Hematopoietic multipotent progenitor cell treated with erythropoietin and hydrocortisone succinate and interleukin-3 and kit ligand, for 4 days (in vitro differentiated cells): Measurements from ENCODE around the gene HDHD5.
A peak's percentile ranks its signal among the peaks of the same experiment; 100 is the strongest.

Source experiments
- DNase-seq: peaks from one replicate; pipeline ENCODE4 v3.0.0-alpha.2; 2015

The HDHD5 gene

DNA sequence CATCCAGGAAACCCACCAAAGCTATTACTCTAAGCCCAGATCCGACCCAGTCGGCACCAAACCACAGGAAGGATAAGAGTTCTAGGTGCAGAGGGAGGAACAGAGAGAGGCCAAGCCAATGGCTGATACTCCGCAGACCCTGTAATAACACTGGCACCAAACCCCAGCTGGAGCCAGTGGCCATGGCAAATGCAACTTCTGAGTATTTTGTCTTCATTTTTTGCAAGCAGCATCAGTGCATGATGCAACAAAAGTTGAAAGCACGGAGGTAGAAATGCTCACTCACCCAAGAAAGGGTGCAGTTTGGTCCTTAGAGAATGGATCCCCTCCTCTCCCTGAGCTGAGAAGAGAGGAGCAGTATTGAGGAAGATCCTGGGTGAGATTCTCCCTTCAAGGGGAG lies 40.7 kb downstream of the HDHD5 start:
- no peak for DNase-seq

DNA sequence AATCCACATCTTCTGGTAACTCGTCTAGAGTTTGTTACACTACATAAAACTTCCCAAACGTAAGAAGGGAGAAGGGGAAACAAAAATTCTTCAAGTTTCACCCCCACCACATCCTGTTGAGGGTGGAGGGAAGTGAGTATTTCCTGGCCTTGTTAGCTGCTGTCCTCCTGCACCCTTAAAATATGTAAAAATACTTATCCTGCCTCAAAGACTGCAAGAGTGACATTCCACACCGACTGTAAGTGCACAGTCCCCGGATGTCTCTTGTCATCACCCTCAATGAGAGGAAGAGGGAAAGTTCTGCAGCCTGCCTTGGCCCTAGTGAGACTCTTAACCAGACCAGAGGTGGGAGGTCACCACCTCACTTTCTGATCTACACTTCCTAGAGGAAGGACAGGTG lies 41.2 kb downstream of the HDHD5 start:
- no peak for DNase-seq

GRCh38 chr22:17117400-17117799 lies 41.7 kb downstream of the HDHD5 start:
- DNase-seq = no peak

DNA sequence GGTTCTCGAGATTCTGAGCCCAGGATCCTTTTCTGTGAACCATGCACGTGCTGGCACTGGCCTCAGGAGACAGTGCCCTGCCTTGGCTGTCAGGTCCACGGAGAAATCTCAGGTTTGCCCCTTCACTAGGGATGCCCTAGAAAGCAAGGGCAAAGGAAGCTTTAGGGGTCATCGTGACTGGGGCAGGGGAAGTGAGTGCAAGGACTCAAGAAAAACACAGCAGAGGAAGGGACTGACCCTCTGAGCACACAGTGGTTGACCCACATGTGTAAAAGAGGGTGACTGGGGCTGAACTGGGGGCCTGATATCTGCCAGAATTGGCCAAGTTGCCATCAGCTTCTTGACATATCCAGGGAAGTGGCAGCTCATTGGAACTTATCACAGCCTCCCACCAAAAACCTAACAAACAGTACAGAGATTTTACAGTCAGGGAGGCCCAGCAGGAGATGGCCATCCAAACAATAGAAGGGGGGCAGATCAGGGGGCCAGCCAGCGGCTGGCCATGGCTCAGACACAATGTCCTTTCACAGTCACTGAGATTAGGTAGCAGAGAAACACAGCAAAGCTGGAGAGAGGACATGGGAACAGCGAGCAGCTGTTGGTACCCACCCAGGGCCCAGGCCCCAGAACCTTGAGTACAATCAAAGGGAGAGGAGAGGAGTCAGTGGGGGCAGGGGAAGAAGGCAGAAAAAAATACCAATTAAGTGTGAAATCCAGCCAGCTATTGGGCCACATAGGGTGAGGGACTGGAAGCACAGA lies 42.3 kb downstream of the HDHD5 start:
- DNase-seq = no peak

- DNase-seq = peak; percentile 34
Observed at GRCh38 chr22:17115945-17116565, 43.0 kb downstream of the HDHD5 start.

DNA sequence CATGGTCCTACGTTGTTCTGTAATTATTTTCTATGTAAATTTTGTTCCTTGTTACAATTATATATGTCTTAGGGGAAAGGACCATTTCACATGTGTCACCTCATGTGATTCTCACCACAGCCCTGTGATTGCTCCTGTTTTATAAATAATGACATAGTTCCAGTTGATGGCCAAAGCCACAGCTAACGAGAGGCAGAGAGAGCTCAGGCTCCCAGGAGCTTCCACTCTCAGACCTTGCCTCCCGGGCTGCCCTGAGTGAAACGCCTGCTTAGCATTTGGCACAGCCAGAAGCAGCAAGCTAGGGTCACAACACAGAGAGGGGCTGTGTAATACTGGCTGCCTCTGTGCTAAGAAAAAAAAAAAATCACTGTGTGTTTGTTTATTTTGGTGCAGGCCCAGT lies 43.8 kb downstream of the HDHD5 start:
- DNase-seq = no peak

DNA sequence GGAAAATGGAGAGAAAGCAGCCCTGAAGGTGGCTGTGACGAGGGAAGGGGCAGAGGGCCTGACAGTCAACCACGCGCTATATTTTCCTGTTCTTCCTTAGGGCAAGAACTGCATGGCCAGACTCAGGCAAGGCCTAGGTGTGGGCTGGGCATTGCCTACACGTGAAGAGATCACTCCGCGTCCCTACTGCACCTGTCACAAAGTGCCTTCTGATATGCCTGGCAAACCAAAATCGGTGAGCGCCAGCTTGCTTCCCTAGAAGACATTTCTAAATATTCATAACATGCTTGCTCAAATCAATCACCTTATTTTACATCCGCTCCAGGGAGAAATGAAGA lies 44.2 kb downstream of the HDHD5 start:
- DNase-seq = no peak

DNA sequence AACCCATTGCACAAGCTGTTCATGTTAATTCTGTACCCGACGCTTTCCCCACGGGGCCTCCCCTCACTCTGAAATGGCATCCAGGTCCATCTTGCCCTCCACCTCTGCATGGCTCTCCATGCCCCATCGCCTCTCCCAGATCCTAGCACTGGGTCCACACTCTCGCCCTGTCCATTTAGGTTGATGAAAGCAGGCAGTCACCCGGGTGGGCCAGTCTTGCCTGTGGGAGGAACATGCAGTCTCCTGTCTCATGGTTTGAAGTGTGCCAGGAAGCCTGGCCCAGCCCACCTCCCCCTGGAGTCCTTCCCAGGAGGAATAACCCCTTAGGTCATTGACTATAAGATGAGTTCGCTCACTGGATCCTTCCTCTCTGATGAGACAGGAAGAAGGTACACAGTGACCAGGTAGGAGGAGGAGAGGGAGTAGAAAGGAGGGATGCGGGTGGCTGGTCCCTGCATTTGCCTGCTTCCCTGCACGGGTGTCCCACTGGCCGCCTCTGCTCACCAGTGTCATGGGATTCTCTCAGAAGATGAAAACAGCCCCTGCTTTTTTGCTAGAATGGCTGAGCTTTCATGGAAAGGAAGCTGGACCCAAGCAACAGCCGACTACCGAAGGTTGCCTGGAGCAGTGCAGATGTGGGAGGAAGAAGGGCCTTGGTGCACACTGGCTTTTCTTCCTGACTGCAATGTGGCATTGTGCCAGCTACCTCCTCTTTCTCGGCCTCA lies 44.7 kb downstream of the HDHD5 start:
- DNase-seq = peak; percentile 30

GRCh38 chr22:17113600-17113999 lies 45.5 kb downstream of the HDHD5 start:
- no peak for DNase-seq

- DNase-seq = no peak
Observed at GRCh38 chr22:17112491-17113042, 46.5 kb downstream of the HDHD5 start.

GRCh38 chr22:17110791-17111550 lies 48.1 kb downstream of the HDHD5 start:
- DNase-seq = no peak

GRCh38 chr22:17109976-17110375 lies 49.1 kb downstream of the HDHD5 start:
- DNase-seq = no peak

DNA sequence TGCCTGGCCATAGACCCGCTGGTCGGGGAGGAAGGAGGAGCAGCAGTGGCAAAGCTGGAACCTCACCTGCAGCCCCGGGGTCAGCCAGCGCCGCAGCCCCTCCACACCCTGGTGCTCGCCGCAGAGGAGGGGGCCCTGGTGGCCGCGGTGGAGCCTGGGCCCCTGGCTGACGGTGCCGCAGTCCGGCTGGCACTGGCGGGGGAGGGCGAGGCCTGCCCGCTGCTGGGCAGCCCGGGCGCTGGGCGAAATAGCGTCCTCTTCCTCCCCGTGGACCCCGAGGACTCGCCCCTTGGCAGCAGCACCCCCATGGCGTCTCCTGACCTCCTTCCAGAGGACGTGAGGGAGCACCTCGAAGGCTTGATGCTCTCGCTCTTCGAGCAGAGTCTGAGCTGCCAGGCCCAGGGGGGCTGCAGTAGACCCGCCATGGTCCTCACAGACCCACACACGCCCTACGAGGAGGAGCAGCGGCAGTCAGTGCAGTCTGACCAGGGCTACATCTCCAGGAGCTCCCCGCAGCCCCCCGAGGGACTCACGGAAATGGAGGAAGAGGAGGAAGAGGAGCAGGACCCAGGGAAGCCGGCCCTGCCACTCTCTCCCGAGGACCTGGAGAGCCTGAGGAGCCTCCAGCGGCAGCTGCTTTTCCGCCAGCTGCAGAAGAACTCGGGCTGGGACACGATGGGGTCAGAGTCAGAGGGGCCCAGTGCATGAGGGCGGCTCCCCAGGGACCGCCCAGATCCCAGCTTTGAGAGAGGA lies 49.8 kb downstream of the HDHD5 start:
- no peak for DNase-seq

GRCh38 chr22:17108256-17109112 lies 50.6 kb downstream of the HDHD5 start:
- no peak for DNase-seq

GRCh38 chr22:17107547-17107810 lies 51.6 kb downstream of the HDHD5 start:
- DNase-seq = no peak

DNA sequence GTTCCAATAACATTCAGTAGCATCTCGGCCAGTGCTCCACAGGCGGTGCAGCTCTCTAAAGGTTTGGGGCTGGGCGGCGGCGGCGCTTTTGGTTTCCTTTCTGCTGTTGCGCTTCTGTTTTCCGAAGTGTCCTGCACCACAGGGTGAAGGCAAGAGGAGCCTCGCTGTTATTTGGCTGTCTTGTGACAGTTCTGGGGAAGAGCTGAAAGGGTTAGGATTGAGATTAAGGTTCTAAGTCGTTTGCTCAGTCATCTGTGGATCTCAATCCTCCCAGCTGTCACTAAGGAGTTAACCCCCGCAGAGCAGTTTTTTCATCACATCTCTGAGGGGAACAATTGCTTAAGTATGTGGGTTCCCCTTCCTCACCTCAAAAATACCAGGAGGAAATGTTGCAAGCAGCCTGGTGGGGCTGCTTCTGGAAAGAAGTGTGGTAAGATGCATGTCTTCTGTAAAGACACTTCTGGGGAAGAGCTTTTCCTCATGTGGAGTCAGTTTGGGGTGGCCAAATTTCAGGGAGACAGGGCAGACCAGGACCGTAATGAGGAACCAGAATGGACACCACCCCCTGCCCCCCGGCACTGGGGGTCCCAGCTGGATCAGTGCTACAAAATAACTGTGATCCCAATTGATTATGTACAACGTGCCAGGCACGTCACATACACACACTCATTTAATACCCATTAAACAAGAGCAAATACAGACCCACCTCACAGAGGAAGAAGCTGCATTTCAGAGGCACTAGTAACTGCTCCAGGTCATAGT lies 52.1 kb downstream of the HDHD5 start:
- peak; percentile 90 for DNase-seq

DNA sequence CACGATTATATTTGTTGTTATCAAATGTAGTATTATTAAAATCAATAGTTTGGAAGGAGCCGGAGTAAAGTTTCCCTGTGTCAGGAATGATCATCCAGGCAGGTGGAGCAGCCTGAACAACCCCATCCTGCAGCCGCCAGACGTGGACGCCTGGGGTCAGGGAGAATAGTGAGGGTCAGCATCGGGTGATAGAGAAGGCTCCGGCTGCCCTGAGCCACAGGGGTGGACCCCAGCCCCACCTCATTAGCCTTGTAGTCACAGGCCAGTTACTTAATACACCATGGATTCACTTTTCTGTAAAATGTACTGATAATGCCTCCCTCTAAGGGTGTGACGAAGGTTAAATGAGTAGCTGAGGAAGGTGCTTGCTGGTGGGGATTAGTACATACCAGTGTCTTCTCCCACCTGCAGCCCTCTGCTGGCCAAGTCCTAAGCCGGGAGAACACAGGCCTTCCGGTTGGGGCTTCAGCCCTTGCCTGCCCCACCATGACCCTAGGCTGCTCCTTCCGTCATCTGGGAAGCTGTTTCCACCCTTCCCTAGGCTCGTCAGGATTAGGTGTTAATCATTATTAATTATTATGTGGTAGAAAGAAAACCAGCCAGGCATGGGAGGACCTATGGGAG lies 52.8 kb downstream of the HDHD5 start:
- DNase-seq = peak; percentile 50

DNA sequence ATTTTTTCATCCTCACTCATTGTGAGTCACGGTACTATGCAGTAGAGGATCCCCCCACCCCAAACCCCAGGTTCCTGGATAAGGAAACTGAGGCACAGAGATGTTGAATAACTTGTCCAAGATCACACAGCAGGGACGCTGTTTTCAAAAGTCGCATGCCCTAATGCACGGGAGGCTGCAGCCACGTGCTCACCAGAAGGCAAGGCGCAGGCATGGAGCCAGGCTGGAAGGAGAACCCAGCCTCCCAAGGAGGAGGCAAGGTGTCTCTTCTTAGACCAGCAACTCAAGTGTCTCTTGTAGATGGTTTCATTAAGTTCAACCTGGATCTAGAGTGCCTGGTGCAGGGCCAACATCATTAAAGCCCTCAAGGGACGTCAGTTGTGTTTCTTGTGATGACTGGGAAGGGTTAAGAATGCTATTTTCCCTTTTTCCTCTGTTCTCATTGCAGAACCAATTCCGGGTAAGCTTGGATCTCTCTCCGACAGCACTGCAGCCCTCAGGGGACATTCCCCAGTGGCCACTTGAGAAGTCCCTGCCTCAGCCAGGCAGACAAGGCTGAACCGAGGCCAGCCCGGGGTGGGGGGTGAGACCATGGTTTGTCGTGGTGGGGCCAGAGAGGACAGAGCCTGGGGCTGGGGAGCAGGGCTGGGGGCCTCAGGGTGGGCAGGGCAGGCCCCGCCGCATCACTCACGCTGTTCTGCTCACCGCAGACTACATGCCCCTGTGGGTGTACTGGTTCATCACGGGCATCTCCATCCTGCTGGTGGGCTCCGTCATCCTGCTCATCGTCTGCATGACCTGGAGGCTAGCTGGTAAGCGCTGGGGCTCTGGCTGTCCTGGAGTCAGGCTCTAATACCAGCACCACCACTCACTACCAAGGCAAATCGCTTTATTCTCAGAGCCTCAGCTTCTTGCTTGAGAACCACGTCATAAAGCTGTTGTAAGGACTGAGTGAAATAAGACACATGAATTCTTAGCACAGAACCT lies 53.6 kb downstream of the HDHD5 start:
- DNase-seq = no peak

DNA sequence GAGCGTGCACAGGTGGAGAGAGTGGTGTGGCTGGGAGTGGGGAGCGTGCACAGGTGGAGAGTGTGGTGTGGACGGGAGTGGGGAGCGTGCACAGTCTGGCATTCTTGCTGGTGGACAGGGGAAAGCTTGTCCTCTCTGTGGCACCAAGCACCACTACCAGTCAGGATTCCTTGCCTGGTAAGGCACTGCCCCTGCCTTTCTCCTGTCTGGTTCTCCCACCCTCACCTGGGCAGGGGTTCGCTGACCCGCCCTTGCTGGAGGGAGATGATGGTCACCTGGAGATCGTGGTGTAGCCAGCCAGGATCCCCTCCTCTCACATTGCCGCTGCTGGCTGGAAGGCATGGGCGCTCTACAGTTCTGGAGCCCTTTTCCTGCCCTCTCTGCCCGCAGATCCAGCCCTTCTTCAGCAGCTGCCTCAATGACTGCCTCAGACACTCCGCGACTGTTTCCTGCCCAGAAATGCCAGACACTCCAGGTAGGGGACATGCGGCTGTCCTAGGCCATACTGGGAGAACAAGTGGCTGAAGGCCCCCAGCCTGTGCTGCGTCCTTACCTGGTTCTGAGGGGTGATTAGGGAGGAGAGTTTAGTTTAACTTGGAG lies 54.6 kb downstream of the HDHD5 start:
- DNase-seq = no peak
